HG03175 (cell line): ENCODE data around the gene IFNL3.

Source experiments
- ATAC-seq: cut with Tn5 transposase; IDR thresholded peaks from one replicate; pipeline ENCODE4 v1.9.1; 2021; ENCODE audit warnings: mild to moderate bottlenecking, moderate library complexity; ENCODE audit not compliant: unreplicated experiment

Gene IFNL3

GRCh38 chr19:39194832-39195542, 49.8 kb downstream of the IFNL3 start:
- no peak for ATAC-seq

- no peak for ATAC-seq
Observed at GRCh38 chr19:39193803-39194202, 51.0 kb downstream of the IFNL3 start.
